GM18502 (cell line): ENCODE results near the gene LHX1.

ENCODE experiments used
- ATAC-seq: cut with Tn5 transposase; IDR thresholded peaks from one replicate; pipeline ENCODE4 v1.9.1; 2021; ENCODE audit warnings: mild to moderate bottlenecking; ENCODE audit not compliant: unreplicated experiment, poor library complexity

Gene LHX1

GRCh38 chr17:36950027-36950426 is 12.8 kb downstream of the LHX1 start:
- no peak for ATAC-seq

DNA sequence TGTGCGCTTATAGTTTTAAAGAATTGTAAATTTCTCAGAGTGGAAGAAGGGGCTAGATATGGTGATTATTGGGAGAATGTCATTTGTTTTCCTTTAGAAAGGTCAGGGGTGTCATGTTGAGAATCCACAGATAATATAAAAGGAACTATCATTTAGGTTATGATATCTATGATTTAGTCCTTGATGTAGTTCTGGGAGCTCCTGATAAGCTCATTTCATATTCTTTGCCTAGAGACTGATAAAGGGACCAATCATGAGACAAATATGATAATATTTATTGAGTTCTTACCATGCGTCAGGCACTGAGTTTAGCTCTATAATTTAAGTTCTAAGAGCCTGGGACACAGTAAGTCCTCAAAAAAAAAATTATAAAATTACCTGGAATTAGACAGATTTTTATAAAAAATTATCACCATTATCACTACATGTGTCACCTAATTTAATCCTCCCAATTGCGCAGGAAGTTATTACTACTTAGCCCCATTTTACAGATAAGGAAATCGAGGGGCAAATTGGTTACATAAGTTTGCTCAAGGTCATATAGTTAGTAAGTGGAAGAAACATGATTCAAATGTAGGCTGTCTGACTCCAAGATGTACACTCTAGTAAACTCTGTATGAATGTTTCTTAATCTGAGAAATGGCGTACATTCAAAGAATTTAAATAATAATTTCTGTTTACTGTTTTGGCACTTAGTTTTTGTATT is 14.0 kb downstream of the LHX1 start:
- no peak for ATAC-seq

- no peak for ATAC-seq
Observed at GRCh38 chr17:36971508-36971907, 34.2 kb downstream of the LHX1 start.

- ATAC-seq = no peak
Observed at GRCh38 chr17:36972186-36972700, 35.0 kb downstream of the LHX1 start.

DNA sequence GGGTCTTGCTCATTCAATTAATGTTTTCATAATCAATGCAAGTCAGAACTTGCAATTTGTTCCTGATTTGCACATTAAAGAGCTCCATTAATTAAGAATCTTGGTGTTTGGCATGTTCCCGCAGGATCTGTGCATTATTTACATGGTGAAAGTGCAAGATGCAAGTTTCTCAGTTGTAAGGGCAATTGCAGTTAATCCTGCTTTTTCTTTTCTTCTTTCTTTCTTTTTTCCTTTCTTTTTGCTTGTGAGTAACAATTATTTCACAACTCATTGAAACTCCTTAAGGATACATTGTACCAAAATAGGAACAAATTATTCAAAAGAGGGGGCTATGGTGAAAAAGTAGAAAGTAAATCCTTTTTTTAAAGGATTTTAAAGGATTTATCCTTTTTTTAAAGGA is 35.6 kb downstream of the LHX1 start:
- no peak for ATAC-seq

GRCh38 chr17:36975922-36976515 is 38.7 kb downstream of the LHX1 start:
- ATAC-seq = no peak

GRCh38 chr17:36977066-36977465 is 39.8 kb downstream of the LHX1 start:
- ATAC-seq = no peak

DNA sequence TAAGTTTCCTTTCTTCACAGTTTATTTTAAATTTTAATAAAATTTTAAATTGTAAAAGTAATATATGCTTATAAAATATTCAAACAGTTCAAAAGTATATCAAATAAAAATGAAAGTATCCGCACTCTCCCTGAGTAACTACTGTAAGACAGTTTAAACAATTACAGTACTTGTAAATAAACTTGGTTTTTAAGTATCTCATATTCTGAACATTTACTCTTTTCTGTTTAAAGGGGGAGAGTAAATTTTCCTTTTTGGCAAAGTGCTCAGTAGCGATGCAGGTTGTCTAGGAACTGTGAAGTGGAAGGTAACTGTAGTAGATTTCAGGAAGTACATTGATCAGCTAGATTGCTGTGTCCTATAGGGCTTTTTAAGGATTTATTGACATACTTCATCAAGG is 40.3 kb downstream of the LHX1 start:
- no peak for ATAC-seq

- no peak for ATAC-seq
Observed at GRCh38 chr17:36978810-36979564, 41.7 kb downstream of the LHX1 start.

DNA sequence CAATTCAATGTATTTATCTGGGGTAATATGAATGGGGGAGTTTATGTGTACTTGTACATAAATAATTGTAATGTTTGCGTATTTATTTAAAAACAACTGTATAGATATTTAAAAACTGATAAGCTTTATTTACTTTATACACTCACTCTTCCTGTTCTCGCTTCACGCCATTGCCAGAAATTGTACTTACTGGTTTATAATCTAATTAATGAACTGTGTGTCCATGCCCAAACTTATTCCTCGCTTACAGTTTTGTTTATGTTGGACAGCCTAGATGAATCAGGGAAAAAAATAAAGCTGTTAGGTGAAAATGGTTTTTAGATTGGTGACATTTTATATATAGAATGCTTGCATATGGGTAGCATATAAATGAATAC is 42.3 kb downstream of the LHX1 start:
- no peak for ATAC-seq

- no peak for ATAC-seq
Observed at GRCh38 chr17:36980280-36980761, 43.0 kb downstream of the LHX1 start.

- ATAC-seq = no peak
Observed at GRCh38 chr17:36983618-36984017, 46.3 kb downstream of the LHX1 start.

DNA sequence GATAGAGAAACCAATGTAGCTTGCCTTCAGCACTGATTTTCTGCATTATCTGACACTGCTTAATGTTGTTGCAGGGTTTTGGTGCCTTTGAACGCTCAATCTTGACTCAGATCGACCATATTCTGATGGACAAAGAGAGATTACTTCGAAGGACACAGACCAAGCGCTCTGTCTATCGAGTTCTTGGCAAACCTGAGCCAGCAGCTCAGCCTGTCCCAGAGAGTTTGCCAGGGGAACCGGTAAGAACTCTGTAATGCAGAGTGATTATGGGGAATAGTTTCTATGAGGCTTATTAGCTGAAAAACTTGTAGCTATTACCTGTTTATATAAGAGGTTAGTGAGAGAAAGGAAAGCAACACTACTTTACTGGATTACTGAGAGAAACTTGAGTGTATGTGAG is 51.9 kb downstream of the LHX1 start:
- ATAC-seq = no peak

DNA sequence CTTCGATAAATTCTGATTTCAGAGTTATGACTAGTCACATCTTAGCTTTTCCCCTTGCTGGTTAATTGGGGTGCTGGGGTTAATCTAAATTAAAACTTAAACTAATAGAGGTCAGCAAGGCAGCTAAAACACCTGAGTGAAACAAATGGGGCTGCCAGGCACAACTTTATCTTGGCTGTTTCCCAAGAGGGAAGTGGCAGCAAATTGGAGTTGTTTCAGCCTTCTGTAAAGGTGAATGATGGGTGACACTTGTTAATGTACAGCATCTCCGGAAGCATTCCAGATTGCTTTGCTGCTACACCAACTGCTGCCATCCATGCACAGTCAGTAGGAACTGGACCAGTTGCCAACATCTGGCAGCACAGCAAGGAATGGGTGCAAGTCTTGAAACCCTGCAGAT is 55.4 kb downstream of the LHX1 start:
- no peak for ATAC-seq

DNA sequence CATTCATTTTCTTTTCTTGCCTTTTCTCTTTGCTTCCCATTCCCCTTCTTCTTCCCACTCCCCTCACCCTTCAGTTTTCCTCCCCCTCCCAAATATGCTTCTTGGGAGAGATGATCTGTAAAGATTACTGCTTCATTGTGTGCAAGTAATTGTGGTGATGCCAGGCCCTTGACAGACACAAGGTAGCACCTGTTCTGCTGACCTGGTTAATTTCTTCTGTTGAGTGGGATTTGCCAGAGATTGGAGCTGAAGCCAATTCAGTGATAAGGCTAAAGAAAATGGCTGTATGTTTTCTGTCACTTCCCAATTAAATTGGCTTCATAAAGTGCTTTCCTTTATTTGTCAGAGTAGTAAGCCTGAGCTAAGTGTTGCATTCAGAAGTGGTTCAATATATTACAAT is 56.0 kb downstream of the LHX1 start:
- no peak for ATAC-seq
